Sigmoid colon (tissue), 4 donors: ENCODE results near the gene CCDC15.
"Not testable (repeated sequence)": the region's sequence is repeated elsewhere in the genome, so short reads cannot be mapped to it uniquely, and the experiment has no call there.

ENCODE experiments used
- CTCF ChIP-seq, 4 experiments: fragments of 450-650 bp in 3 of 4; fragments of 200-600 bp in 1 of 4; IDR thresholded peaks; one replicate each; pipeline ENCODE4 v1.5.1; 2016 to 2019; ENCODE audit warnings: antibody characterized with exemption in 4 of 4, mild to moderate bottlenecking in 3 of 4, moderate library complexity in 2 of 4
- POLR2AphosphoS5 ChIP-seq, 4 donors: sonication (generic); formaldehyde crosslinking; IDR thresholded peaks; one replicate each; pipeline ENCODE4 v1.6.1; 2017; ENCODE audit warnings: antibody characterized with exemption in 4 of 4

GRCh38 chr11:125029431-125029830, 75.4 kb downstream of the CCDC15 start:
- not testable (repeated sequence) for TF ChIP-seq POLR2AphosphoS5, CTCF (IDR thresholded peaks at IDR 0.05)
